ENCODE results near the gene FOXRED2.
"Not testable (repeated sequence)": the region's sequence is repeated elsewhere in the genome, so short reads cannot be mapped to it uniquely, and the experiment has no call there.

Gene FOXRED2

DNA sequence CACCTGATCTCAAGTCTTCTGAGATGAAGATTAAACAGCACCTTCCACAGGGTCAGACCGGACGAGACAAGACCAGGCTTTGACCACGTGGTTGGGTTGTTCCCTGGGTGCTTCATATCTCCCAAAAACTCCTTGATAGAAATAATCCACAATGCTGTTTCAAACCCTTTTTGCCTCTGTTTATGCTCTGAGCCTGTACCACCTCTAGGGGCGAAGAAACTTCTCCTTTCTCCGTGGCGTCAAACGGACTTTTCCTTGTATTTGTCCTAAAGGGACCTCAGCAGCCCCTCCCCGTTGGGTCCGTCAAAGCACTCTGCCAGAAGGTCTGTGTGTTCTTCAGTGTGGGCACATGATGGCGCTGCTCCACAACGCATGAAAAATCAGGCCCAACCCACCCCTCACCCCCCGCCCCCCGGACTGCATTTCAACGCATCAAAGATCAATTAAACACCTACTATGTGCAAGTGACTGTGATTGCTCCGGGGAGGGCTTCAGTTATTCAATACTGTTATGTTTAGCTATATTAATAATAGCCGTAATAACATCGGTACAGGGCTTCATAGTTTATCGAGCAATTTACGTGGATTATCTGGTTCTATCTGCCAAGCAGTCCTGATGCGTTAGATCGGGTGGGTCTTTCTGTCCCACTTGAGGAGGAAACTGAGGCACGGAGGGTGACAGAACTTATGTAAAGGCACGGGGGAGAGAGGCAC lies 39.4 kb upstream of the FOXRED2 start:
- no peaks in the 10 kb centered on the region for H3K36me3 ChIP-seq (ENCODE audit: insufficient read depth, insufficient read length, low read length)
- H3K9ac ChIP-seq (ENCODE audit: insufficient read length, low read depth) = no peak overlapping the region
- TF ChIP-seq YY1 (IDR thresholded peaks at IDR 0.05; ENCODE audit: insufficient read depth, insufficient read length) (no peak), ZNF274 (IDR thresholded peaks at IDR 0.05; ENCODE audit: low read depth, low read length) (no peak), SUZ12 (IDR thresholded peaks at IDR 0.05; ENCODE audit: extremely low read depth, insufficient read depth, insufficient read length) (no peak)
- peaks cover 7% of the 10 kb centered on the region for H3K4me1 ChIP-seq (ENCODE audit: insufficient read depth, insufficient read length)
- H3K27me3 ChIP-seq (ENCODE audit: insufficient read depth, insufficient read length) = no peaks in the 10 kb centered on the region
- H3K9me3 ChIP-seq (ENCODE audit: insufficient read depth, low read length) = no peaks in the 10 kb centered on the region
- DNase-seq (ENCODE audit: low read depth, low spot score) = peak; percentile 42
- no peak overlapping the region for H3K4me3 ChIP-seq (ENCODE audit: insufficient read length, low read depth)

DNA sequence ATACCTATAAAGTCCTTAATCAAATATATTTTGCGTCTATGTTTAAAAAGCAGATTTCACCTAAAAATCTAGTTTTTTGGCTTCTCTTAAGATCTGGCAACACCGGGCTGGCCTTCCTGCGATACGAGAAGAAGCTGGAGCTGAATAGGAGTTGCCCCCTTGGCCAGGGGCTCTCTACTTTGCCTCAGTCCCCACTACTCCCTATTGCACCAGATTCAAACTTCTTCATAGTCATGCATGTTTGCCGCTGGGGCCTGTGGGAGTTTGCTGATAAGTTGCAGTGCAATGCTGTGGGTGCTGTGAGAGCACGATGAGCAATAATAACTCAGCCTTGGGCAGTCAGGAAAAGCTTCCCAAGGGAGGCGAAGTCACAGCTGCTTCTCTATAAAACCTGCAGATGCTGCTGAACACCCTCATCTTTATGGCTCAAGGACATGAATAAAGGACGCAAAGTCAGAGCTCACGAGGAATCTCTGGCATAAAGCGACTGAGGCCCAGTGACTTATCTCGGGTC lies 37.3 kb upstream of the FOXRED2 start:
- Histone ChIP-seq H3K9ac (ENCODE audit: insufficient read length, low read depth) (no peak overlapping the region), H3K36me3 (ENCODE audit: insufficient read depth, insufficient read length, low read length) (no peaks in the 10 kb centered on the region), H3K4me3 (ENCODE audit: insufficient read length, low read depth) (no peak overlapping the region), H3K9me3 (ENCODE audit: insufficient read depth, low read length) (no peaks in the 10 kb centered on the region), H3K27me3 (ENCODE audit: insufficient read depth, insufficient read length) (no peaks in the 10 kb centered on the region), H3K4me1 (ENCODE audit: insufficient read depth, insufficient read length) (peaks cover 7% of the 10 kb centered on the region)
- DNase-seq (ENCODE audit: low read depth, low spot score) = no peak
- no peak for TF ChIP-seq YY1 (IDR thresholded peaks at IDR 0.05; ENCODE audit: insufficient read depth, insufficient read length)
- no peak for TF ChIP-seq ZNF274 (IDR thresholded peaks at IDR 0.05; ENCODE audit: low read depth, low read length)
- no peak for TF ChIP-seq SUZ12 (IDR thresholded peaks at IDR 0.05; ENCODE audit: extremely low read depth, insufficient read depth, insufficient read length)

DNA sequence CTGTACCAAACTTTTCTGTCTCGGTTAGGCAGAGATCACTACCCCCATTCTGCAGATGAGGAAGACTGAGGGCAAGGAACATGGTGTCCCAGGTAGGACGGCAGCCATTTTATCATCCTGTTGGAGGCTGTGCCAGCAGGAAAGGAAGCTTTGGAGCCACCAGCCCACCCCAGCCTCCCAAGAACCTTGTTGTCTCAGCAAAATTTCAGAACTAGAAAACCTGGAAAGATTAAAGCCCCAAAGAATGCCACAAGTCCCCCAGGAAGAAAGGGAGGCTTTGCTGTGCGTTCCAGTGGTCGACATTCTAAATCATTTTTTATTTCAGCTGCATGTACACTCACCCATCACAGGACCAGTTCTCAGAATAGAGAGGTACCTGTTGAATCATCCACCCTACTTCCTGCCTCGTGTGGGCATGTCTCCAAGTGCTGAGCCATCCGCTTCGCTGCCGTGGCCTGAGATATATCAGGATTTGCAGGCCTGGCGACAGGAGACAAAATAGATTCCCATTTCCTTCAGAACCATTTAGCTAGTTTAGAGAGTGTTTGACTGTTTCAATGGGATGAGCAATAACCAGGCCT lies 35.1 kb upstream of the FOXRED2 start:
- no peak for DNase-seq (ENCODE audit: low read depth, low spot score)
- H3K27me3 ChIP-seq (ENCODE audit: insufficient read depth, insufficient read length) = no peaks in the 10 kb centered on the region
- H3K9me3 ChIP-seq (ENCODE audit: insufficient read depth, low read length) = no peaks in the 10 kb centered on the region
- no peak overlapping the region for H3K4me3 ChIP-seq (ENCODE audit: insufficient read length, low read depth)
- no peak for TF ChIP-seq YY1 (IDR thresholded peaks at IDR 0.05; ENCODE audit: insufficient read depth, insufficient read length)
- TF ChIP-seq SUZ12 (IDR thresholded peaks at IDR 0.05; ENCODE audit: extremely low read depth, insufficient read depth, insufficient read length) = no peak
- TF ChIP-seq ZNF274 (IDR thresholded peaks at IDR 0.05; ENCODE audit: low read depth, low read length) = no peak
- H3K36me3 ChIP-seq (ENCODE audit: insufficient read depth, insufficient read length, low read length) = no peaks in the 10 kb centered on the region
- no peak overlapping the region for H3K9ac ChIP-seq (ENCODE audit: insufficient read length, low read depth)
- no peaks in the 10 kb centered on the region for H3K4me1 ChIP-seq (ENCODE audit: insufficient read depth, insufficient read length)

- Histone ChIP-seq H3K9ac (ENCODE audit: insufficient read length, low read depth) (no peak overlapping the region), H3K9me3 (ENCODE audit: insufficient read depth, low read length) (no peaks in the 10 kb centered on the region), H3K27me3 (ENCODE audit: insufficient read depth, insufficient read length) (no peaks in the 10 kb centered on the region), H3K4me3 (ENCODE audit: insufficient read length, low read depth) (no peak overlapping the region), H3K36me3 (ENCODE audit: insufficient read depth, insufficient read length, low read length) (no peaks in the 10 kb centered on the region), H3K4me1 (ENCODE audit: insufficient read depth, insufficient read length) (peaks cover 5% of the 10 kb centered on the region)
- no peak for DNase-seq (ENCODE audit: low read depth, low spot score)
- no peak for TF ChIP-seq SUZ12 (IDR thresholded peaks at IDR 0.05; ENCODE audit: extremely low read depth, insufficient read depth, insufficient read length)
- no peak for TF ChIP-seq ZNF274 (IDR thresholded peaks at IDR 0.05; ENCODE audit: low read depth, low read length)
- no peak for TF ChIP-seq YY1 (IDR thresholded peaks at IDR 0.05; ENCODE audit: insufficient read depth, insufficient read length)
Observed at GRCh38 chr22:36540867-36541642, 34.2 kb upstream of the FOXRED2 start.

- Histone ChIP-seq H3K4me3 (ENCODE audit: insufficient read length, low read depth) (no peak overlapping the region), H3K27me3 (ENCODE audit: insufficient read depth, insufficient read length) (no peaks in the 10 kb centered on the region), H3K4me1 (ENCODE audit: insufficient read depth, insufficient read length) (peaks cover 5% of the 10 kb centered on the region), H3K36me3 (ENCODE audit: insufficient read depth, insufficient read length, low read length) (no peaks in the 10 kb centered on the region), H3K9me3 (ENCODE audit: insufficient read depth, low read length) (peaks cover 6% of the 10 kb centered on the region; the same call in 1 of the 2 replicates), H3K9ac (ENCODE audit: insufficient read length, low read depth) (no peak overlapping the region)
- no peak for TF ChIP-seq SUZ12 (IDR thresholded peaks at IDR 0.05; ENCODE audit: extremely low read depth, insufficient read depth, insufficient read length)
- no peak for TF ChIP-seq ZNF274 (IDR thresholded peaks at IDR 0.05; ENCODE audit: low read depth, low read length)
- no peak for TF ChIP-seq YY1 (IDR thresholded peaks at IDR 0.05; ENCODE audit: insufficient read depth, insufficient read length)
- DNase-seq (ENCODE audit: low read depth, low spot score) = no peak
Observed at GRCh38 chr22:36538529-36538928, 31.7 kb upstream of the FOXRED2 start.

- no peak overlapping the region for H3K4me3 ChIP-seq (ENCODE audit: insufficient read length, low read depth)
- H3K9me3 ChIP-seq (ENCODE audit: insufficient read depth, low read length) = peaks cover 6% of the 10 kb centered on the region; the same call in 1 of the 2 replicates
- TF ChIP-seq SUZ12 (IDR thresholded peaks at IDR 0.05; ENCODE audit: extremely low read depth, insufficient read depth, insufficient read length) = no peak
- no peak for TF ChIP-seq YY1 (IDR thresholded peaks at IDR 0.05; ENCODE audit: insufficient read depth, insufficient read length)
- TF ChIP-seq ZNF274 (IDR thresholded peaks at IDR 0.05; ENCODE audit: low read depth, low read length) = no peak
- DNase-seq (ENCODE audit: low read depth, low spot score) = no peak
- no peaks in the 10 kb centered on the region for H3K27me3 ChIP-seq (ENCODE audit: insufficient read depth, insufficient read length)
- H3K9ac ChIP-seq (ENCODE audit: insufficient read length, low read depth) = peak overlapping the region; percentile 57
- H3K36me3 ChIP-seq (ENCODE audit: insufficient read depth, insufficient read length, low read length) = no peaks in the 10 kb centered on the region
- H3K4me1 ChIP-seq (ENCODE audit: insufficient read depth, insufficient read length) = peaks cover 5% of the 10 kb centered on the region
Observed at GRCh38 chr22:36536717-36537116, 29.9 kb upstream of the FOXRED2 start.

GRCh38 chr22:36533320-36533719 lies 26.5 kb upstream of the FOXRED2 start:
- not testable (repeated sequence) for H3K9me3 ChIP-seq (ENCODE audit: insufficient read depth, low read length); H3K9ac ChIP-seq (ENCODE audit: insufficient read length, low read depth); H3K27me3 ChIP-seq (ENCODE audit: insufficient read depth, insufficient read length); H3K36me3 ChIP-seq (ENCODE audit: insufficient read depth, insufficient read length, low read length); DNase-seq (ENCODE audit: low read depth, low spot score); H3K4me1 ChIP-seq (ENCODE audit: insufficient read depth, insufficient read length); H3K4me3 ChIP-seq (ENCODE audit: insufficient read length, low read depth)

Data from NT2/D1 (cell line).